ENCODE measurements around the gene PGA5.
"Not testable (repeated sequence)": the region's sequence is repeated elsewhere in the genome, so short reads cannot be mapped to it uniquely, and the experiment has no call there.

The PGA5 gene

DNA sequence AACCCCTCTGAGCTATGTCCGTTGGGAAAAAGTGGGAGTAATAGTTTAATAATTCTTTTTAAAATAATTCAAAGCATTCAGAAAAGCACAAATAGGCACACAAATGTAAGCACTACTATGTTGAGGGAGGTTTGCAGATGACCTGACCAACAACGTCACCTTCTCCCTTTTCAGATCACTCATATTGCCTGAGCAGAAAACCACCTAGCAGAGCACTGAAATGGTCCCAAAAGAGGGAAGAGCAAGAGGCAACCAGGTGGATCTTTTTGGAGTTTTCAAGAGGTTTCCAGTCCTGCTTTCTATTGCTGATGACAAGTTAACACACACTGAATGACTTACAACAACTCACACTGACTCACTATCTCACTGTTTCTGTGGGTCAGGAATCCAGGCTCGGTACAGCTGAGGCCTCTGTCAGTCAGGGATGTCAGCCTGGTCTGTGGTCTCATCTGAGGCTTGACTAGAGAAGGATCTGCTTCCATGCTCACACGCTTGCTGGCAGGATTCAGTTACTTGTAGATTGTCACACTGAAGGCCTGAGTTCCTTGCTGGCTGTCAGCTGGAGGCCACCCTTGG is 41.9 kb upstream of the PGA5 start:
- DNase-seq (ENCODE audit: low read depth), result no peak
- TF ChIP-seq, protein P1, sequence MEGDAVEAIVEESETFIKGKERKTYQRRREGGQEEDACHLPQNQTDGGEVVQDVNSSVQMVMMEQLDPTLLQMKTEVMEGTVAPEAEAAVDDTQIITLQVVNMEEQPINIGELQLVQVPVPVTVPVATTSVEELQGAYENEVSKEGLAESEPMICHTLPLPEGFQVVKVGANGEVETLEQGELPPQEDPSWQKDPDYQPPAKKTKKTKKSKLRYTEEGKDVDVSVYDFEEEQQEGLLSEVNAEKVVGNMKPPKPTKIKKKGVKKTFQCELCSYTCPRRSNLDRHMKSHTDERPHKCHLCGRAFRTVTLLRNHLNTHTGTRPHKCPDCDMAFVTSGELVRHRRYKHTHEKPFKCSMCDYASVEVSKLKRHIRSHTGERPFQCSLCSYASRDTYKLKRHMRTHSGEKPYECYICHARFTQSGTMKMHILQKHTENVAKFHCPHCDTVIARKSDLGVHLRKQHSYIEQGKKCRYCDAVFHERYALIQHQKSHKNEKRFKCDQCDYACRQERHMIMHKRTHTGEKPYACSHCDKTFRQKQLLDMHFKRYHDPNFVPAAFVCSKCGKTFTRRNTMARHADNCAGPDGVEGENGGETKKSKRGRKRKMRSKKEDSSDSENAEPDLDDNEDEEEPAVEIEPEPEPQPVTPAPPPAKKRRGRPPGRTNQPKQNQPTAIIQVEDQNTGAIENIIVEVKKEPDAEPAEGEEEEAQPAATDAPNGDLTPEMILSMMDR (IDR thresholded peaks at IDR 0.05; ENCODE audit: insufficient read depth, low read depth, low read length, missing control alignments), result no peak
- no peak overlapping the region for H3K4me3 ChIP-seq (ENCODE audit: low read depth, low read length)

DNA sequence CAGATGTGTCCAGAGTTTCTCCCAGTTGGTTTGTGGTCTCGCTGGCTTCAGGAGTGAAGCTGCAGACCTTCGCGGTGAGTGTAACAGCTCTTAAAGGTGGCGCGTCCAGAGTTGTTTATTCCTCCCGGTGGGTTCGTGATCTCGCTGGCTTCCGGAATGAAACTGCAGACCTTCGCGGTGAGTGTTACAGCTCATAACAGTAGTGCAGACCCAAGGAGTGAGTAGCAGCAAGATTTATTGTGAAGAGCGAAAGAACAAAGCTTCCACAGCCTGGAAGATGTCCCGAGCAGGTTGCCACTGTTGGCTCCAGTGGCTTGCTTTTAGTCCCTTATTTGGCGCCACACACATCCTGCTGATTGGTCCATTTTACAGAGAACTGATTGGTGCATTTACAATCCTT is 39.5 kb upstream of the PGA5 start:
- peak; percentile 14 for DNase-seq (ENCODE audit: low read depth)
- H3K4me3 ChIP-seq (ENCODE audit: low read depth, low read length), result no peak overlapping the region
- TF ChIP-seq, protein P1 (IDR thresholded peaks at IDR 0.05; ENCODE audit: insufficient read depth, low read depth, low read length, missing control alignments), result no peak

DNA sequence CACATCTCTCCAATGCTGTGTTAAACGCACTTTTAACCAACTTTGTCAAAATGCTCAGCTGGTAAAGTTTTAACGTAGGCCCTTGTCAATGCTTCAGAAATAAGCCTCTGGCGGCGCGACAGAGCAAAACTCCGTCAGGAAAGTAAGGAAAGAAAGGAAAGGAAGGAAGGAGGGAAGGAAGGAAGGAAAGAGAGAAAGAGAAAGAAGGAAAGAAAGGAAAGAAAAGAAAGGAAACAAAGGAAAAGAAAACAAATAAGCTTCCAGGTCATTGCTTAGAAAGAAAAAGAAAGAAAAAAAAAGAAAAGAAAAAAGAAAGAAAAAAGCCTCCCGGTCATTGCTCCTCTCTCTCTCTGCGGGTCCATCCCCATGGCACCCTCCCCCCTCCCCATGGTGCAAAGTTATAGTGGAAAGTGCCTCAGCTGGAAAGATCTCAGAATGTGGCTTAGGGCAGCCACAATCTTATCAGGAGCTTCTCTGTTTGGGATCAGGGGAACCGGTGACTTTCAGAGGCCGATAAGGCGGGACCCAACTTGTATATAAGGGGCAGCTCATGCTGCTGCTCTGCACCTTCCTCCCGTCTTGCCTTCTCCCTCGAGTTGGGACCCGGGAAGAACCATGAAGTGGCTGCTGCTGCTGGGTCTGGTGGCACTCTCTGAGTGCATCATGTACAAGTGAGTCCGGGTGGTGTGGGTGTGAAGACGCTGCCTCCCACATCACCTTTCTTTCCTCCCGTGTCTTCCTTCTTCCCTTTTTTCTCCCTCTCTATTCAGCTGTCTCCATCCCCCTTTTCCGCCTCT is 37.8 kb upstream of the PGA5 start, which contains the start of gene PGA3:
Gene PGA3, plus strand, starts transcription at position 566 of the 797 bp plus-strand sequence. Its CDS starts 50 bp downstream, at position 616.
- DNase-seq (ENCODE audit: low read depth); H3K4me3 ChIP-seq (ENCODE audit: low read depth, low read length): not testable (repeated sequence)

DNA sequence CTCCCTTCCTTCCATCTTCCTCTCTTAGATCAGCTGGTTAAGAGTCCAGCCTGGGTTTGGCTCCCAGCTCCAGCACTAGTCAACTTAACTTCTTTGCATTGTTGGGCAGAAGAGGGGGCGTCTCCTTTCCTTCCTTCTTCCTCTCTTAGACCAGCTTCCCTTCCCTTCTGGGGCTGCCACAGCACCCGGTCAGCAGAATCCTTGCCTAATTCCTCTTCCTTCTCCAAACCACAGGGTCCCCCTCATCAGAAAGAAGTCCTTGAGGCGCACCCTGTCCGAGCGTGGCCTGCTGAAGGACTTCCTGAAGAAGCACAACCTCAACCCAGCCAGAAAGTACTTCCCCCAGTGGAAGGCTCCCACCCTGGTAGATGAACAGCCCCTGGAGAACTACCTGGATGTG is 37.1 kb upstream of the PGA5 start:
- H3K4me3 ChIP-seq (ENCODE audit: low read depth, low read length); DNase-seq (ENCODE audit: low read depth): not testable (repeated sequence)

DNA sequence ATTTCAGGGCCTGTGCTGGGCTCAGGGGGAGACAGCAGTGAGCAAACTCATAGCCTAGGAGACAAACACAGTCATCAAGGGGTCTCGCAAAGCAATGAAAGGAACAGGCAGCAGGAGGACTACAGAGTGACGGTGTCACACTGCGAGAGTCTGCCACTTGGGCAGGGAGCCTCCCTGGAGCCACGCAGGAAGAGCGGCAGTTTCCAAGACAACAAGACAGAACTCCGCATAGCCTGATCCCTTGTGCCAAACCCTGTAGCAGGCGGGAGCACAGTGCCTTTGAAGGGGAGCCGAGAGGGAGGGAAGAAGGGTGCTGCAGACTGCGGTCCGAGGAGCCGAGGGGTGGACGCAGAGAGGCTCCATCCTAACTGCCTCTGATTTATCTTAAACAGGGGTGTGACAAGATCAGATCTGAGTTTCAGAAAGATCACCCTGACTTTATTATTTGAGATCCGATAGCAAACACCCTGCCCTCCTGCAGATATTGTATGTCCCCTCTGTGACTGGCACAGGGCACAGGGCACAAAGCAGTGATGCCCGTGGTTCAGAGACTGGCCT is 36.4 kb upstream of the PGA5 start:
- H3K4me3 ChIP-seq (ENCODE audit: low read depth, low read length); DNase-seq (ENCODE audit: low read depth): not testable (repeated sequence)

DNA sequence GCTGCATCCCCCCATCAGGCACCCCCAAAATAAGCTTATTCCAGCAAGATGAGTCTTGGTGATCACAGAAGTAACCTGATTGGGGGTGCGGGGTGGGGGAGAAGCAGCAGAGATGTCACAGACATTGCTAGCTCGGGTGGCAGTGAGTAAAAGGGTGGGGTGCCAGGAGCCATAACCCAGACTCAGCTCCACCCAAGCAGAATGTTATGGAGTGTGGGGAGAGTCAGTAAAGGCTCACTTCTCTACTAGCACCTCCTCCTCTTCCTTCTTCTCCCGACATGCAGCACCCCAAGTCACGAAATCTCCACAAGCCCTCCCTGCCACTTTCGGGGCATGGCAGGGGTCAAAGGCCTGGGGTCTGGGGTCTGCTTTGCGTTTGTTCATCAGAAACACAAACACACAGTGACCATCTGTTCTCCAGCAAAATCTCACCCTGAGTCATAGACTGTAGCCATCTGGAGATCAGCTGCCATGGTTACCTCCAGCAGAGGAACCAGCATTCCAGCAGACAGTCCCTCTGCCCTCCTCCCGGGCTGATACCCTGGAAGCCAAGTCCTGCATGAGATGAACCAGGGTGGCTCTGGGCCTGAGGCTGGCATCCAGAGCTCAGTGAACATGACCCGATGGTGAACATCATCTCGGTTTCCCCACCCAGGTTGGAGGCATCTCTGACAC is 33.2 kb upstream of the PGA5 start:
- not testable (repeated sequence) for H3K4me3 ChIP-seq (ENCODE audit: low read depth, low read length); DNase-seq (ENCODE audit: low read depth)

DNA sequence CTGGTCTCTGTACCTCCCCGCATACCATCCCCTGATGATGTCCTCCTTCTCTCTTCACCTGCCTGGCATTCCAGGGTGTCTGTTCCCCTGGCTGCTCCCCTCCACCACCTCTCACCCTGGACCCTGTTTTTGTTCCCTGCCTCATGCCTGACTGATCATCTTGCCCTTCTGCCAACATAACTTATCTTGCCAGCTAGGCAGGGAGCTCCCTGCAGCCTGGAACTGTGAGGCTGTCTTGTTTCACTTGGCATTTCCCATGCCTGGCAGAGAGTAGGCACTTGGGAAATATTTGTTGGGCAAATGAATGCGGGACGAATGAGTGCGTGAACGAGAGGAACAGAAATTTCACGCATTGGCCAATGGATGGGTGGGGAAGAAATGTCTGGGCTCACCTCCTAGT is 30.3 kb upstream of the PGA5 start:
- not testable (repeated sequence) for DNase-seq (ENCODE audit: low read depth); H3K4me3 ChIP-seq (ENCODE audit: low read depth, low read length)

DNA sequence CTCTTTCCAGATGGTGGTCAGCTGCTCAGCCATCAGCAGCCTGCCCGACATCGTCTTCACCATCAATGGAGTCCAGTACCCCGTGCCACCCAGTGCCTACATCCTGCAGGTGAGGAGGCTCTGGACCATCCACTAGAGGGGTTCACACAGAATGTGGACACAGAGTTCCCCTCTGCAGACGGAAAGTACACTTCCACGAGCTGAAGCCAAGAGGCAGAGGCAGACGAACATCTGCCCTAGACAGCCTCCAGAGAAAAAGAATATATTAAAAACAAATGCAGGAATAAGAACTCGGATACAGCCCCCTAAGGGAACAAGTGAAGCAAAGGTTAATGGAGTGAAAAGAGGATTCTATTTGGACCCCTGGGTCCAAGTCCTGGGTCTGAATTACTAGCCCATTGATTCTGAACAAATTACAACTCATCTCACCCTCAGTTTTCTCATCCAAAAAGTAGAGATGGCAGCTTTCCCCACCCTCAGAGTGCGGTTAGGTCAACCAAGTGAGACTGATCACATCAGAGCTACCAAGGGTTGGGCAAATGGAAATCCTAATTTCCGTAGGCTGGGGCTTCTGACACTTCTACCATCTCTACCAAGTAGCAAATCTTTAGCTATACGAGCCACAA is 29.5 kb upstream of the PGA5 start:
- not testable (repeated sequence) for DNase-seq (ENCODE audit: low read depth); H3K4me3 ChIP-seq (ENCODE audit: low read depth, low read length)

DNA sequence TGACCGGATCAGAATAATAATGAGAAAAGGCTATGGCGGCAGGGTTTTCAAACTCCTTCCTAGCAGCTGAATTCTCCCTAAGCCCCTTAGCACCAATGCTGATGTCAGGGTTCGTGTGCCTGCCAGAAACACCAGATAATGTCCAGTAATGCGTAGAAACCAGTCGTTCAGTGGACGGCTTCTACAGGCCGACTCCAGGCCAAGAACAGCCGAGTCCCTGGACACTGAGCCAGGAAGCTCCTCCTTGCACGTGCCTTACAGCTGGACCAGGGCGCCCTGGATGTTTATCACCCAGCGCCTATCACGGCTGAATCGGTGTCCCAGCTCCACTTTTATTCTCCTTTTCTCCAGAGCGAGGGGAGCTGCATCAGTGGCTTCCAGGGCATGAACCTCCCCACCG is 28.8 kb upstream of the PGA5 start:
- H3K4me3 ChIP-seq (ENCODE audit: low read depth, low read length); DNase-seq (ENCODE audit: low read depth): not testable (repeated sequence)

DNA sequence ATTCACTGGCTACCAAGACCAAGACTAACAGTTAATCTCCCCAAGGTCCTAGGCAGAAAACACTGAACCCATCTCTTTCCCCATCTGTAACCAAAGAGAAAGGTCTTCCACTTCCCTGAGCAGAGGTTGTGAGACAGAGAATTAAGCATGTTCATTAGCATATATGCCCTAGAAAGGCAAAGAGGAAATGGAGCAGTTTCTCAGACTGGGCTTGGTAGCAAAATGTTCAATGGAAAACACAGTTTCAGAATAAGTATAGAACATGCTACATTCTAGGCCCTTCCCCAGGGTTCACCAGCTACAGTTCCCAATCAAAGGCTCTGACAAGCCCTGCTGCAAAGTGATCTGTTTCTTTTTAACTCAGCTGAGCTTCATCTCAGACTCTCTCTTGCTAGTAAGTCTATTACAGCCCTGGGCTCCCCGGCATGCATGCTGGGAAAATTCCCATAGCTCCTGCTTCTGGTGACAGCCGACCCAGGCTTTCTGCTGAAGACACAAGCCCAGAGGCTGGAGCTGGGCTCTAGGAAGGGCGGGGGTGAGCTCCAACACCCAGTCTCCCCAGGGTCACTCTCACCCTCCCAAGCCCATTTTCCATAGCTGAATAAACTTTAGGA is 27.2 kb upstream of the PGA5 start:
- H3K4me3 ChIP-seq (ENCODE audit: low read depth, low read length); DNase-seq (ENCODE audit: low read depth): not testable (repeated sequence)

DNA sequence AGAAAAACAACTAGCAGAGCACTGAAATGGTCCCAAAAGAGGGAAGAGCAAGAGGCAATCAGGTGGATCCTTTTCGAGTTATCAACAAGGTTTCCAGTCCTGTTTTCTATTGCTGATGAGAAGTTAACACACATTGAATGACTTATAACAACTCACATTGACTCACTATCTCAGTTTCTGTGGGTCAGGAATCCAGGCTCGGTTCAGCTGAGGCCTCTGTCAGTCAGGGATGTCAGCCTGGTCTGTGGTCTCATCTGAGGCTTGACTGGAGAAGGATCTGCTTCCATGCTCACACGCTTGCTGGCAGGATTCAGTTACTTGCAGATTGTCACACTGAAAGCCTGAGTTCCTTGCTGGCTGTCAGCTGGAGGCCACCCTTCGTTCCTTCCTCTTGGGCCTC is 22.7 kb upstream of the PGA5 start:
- DNase-seq (ENCODE audit: low read depth); H3K4me3 ChIP-seq (ENCODE audit: low read depth, low read length): not testable (repeated sequence)

DNA sequence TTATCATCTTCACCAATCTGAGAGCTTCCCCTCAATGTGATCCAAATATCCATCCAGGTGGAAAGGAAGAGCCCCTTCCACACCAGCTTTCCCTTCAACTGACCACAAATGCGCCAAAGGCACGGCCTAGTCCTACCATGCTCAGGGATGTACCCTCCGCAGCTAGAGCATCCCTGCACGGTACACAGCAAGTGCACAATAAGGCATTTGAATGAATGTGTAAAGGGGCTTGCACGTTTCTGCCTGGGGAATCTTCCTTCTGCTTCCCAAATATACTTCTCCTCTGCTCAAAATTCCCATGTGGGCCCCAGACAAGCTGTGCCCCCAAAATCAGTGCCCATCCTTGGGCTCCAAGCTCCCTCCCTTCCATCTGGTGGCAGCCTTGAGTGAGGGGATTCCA is 22.0 kb upstream of the PGA5 start:
- DNase-seq (ENCODE audit: low read depth), result not testable (repeated sequence)

DNA sequence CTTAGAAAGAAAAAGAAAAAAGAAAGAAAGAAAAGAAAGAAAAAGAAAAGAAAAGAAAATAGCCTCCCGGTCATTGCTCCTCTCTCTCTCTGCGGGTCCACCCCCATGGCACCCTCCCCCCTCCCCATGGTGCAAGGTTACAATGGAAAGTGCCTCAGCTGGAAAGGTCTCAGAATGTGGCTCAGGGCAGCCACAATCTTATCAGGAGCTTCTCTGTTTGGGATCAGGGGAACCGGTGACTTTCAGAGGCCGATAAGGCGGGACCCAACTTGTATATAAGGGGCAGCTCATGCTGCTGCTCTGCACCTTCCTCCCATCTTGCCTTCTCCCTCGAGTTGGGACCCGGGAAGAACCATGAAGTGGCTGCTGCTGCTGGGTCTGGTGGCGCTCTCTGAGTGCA is 18.9 kb upstream of the PGA5 start, which contains the start of gene PGA4:
Gene PGA4, plus strand, starts transcription at position 301 of the 400 bp plus-strand sequence. Its CDS starts 54 bp downstream, at position 355.
- not testable (repeated sequence) for H3K4me3 ChIP-seq (ENCODE audit: low read depth, low read length); DNase-seq (ENCODE audit: low read depth)

More for the DNA sequence above, 22.0 kb upstream of the PGA5 start:
- not testable (repeated sequence) for H3K4me3 ChIP-seq (ENCODE audit: low read depth, low read length)

DNA sequence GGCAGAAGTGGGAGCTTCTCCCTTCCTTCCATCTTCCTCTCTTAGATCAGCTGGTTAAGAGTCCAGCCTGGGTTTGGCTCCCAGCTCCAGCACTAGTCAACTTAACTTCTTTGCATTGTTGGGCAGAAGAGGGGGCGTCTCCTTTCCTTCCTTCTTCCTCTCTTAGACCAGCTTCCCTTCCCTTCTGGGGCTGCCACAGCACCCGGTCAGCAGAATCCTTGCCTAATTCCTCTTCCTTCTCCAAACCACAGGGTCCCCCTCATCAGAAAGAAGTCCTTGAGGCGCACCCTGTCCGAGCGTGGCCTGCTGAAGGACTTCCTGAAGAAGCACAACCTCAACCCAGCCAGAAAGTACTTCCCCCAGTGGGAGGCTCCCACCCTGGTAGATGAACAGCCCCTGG is 18.3 kb upstream of the PGA5 start:
- not testable (repeated sequence) for H3K4me3 ChIP-seq (ENCODE audit: low read depth, low read length); DNase-seq (ENCODE audit: low read depth)

DNA sequence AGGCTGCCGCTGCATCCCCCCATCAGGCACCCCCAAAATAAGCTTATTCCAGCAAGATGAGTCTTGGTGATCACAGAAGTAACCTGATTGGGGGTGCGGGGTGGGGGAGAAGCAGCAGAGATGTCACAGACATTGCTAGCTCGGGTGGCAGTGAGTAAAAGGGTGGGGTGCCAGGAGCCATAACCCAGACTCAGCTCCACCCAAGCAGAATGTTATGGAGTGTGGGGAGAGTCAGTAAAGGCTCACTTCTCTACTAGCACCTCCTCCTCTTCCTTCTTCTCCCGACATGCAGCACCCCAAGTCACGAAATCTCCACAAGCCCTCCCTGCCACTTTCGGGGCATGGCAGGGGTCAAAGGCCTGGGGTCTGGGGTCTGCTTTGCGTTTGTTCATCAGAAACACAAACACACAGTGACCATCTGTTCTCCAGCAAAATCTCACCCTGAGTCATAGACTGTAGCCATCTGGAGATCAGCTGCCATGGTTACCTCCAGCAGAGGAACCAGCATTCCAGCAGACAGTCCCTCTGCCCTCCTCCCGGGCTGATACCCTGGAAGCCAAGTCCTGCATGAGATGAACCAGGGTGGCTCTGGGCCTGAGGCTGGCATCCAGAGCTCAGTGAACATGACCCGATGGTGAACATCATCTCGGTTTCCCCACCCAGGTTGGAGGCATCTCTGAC is 14.4 kb upstream of the PGA5 start:
- H3K4me3 ChIP-seq (ENCODE audit: low read depth, low read length), result not testable (repeated sequence)

More for the DNA sequence above, 14.4 kb upstream of the PGA5 start:
- not testable (repeated sequence) for DNase-seq (ENCODE audit: low read depth)
